DND-41 (cell line): ENCODE data around the gene CEBPG.

Experiments used
- ATAC-seq: fragments of 200-7000 bp; cut with Tn5 transposase; 3 replicates; pipeline ENCODE4 v1.9.1; 2021; ENCODE audit warnings: low read depth; ENCODE audit not compliant: insufficient read depth
- DNase-seq: peaks from one replicate; pipeline ENCODE4 v3.0.0-alpha.2; 2020
- H2AFZ ChIP-seq: 2 replicates; pipeline ENCODE4 v1.6.0; 2012; ENCODE audit warnings: low read depth, low read length
- H3K27ac ChIP-seq: 2 replicates; pipeline ENCODE4 v1.5.1; 2012; ENCODE audit warnings: low read length, inconsistent platforms
- H3K27me3 ChIP-seq: fragments of 200-600 bp; sonication (generic); 2 replicates; pipeline ENCODE4 v1.6.0; 2012; ENCODE audit warnings: low read length, mild to moderate bottlenecking, inconsistent platforms; ENCODE audit not compliant: insufficient read depth, poor library complexity
- H3K36me3 ChIP-seq: 2 replicates; pipeline ENCODE4 v1.5.1; 2012; ENCODE audit warnings: low read length, inconsistent platforms; ENCODE audit not compliant: insufficient read depth
- H3K4me1 ChIP-seq: 2 replicates; pipeline ENCODE4 v1.5.1; 2012; ENCODE audit warnings: mild to moderate bottlenecking, low read length; ENCODE audit not compliant: insufficient read depth
- H3K4me2 ChIP-seq: 2 replicates; pipeline ENCODE4 v1.6.0; 2012; ENCODE audit warnings: mild to moderate bottlenecking, moderate library complexity, low read length, inconsistent platforms; ENCODE audit not compliant: insufficient read depth
- H3K4me3 ChIP-seq, 2 experiments: fragments of 200-600 bp in 1 of 2; shearing (Covaris generic) in 1 of 2; 2 replicates each; pipeline ENCODE4 v1.5.1; 2012 to 2016; ENCODE audit warnings: inconsistent platforms in 2 of 2, low read length in 2 of 2, mild to moderate bottlenecking in 2 of 2, low read depth in 1 of 2, moderate library complexity in 1 of 2
- H3K79me2 ChIP-seq: 2 replicates; pipeline ENCODE4 v1.6.0; 2012; ENCODE audit warnings: low read length, inconsistent platforms; ENCODE audit not compliant: insufficient read depth
- H3K9ac ChIP-seq: 2 replicates; pipeline ENCODE4 v1.6.0; 2012; ENCODE audit warnings: low read depth, mild to moderate bottlenecking, inconsistent platforms, low read length, moderate library complexity
- H3K9me3 ChIP-seq: 2 replicates; pipeline ENCODE4 v1.5.1; 2012; ENCODE audit warnings: low read length, moderate library complexity, mild to moderate bottlenecking, inconsistent platforms; ENCODE audit not compliant: insufficient read depth, severe bottlenecking
- H4K20me1 ChIP-seq: 2 replicates; pipeline ENCODE4 v1.6.0; 2012; ENCODE audit warnings: low read length; ENCODE audit not compliant: insufficient read depth
- CTCF ChIP-seq: IDR thresholded peaks from 2 replicates; pipeline ENCODE4 v1.5.1; 2012; ENCODE audit warnings: borderline replicate concordance, low read length, moderate library complexity, mild to moderate bottlenecking; ENCODE audit not compliant: poor library complexity, severe bottlenecking; ENCODE audit errors: extremely low read depth
- EZH2 ChIP-seq: IDR thresholded peaks from 3 replicates; pipeline ENCODE4 v1.6.1; 2012; ENCODE audit warnings: borderline replicate concordance, low read depth, mild to moderate bottlenecking, moderate library complexity, low read length, inconsistent platforms; ENCODE audit not compliant: severe bottlenecking

CEBPG gene

GRCh38 chr19:33419788-33420130 lies 46.2 kb downstream of the CEBPG start:
- peaks cover 16% of the 10 kb centered on the region; the same call in 1 of the 2 replicates for H4K20me1 ChIP-seq
- no peak for TF ChIP-seq EZH2
- no peaks in the 10 kb centered on the region for H3K4me1 ChIP-seq
- no peak overlapping the region for H2AFZ ChIP-seq
- no peaks in the 10 kb centered on the region for H3K9me3 ChIP-seq
- DNase-seq (no peak), ATAC-seq (no peak)
- H3K79me2 ChIP-seq: no peaks in the 10 kb centered on the region
- no peak overlapping the region for H3K27ac ChIP-seq
- H3K4me3 ChIP-seq: no peak overlapping the region
- H3K36me3 ChIP-seq: no peaks in the 10 kb centered on the region
- H3K27me3 ChIP-seq: no peaks in the 10 kb centered on the region
- no peak overlapping the region for H3K9ac ChIP-seq
- H3K4me2 ChIP-seq: no peak overlapping the region

GRCh38 chr19:33420821-33421220 lies 47.3 kb downstream of the CEBPG start:
- H3K27me3 ChIP-seq: no peaks in the 10 kb centered on the region

GRCh38 chr19:33421368-33421767 lies 47.9 kb downstream of the CEBPG start:
- TF ChIP-seq EZH2 (no peak), CTCF (no peak)
- Histone ChIP-seq H3K36me3 (no peaks in the 10 kb centered on the region), H3K4me1 (no peaks in the 10 kb centered on the region), H3K9ac (no peak overlapping the region), H2AFZ (no peak overlapping the region), H4K20me1 (peaks cover 8% of the 10 kb centered on the region; the same call in 1 of the 2 replicates), H3K9me3 (no peaks in the 10 kb centered on the region), H3K4me2 (no peak overlapping the region), H3K79me2 (no peaks in the 10 kb centered on the region), H3K4me3 (no peak overlapping the region), H3K27me3 (no peaks in the 10 kb centered on the region), H3K27ac (no peak overlapping the region)
- ATAC-seq (no peak), DNase-seq (no peak)

More at GRCh38 chr19:33420821-33421220, 47.3 kb downstream of the CEBPG start:
- H3K4me2 ChIP-seq: no peak overlapping the region
- no peak overlapping the region for H3K9ac ChIP-seq
- no peak overlapping the region for H3K27ac ChIP-seq
- DNase-seq (no peak), ATAC-seq (no peak)
- no peaks in the 10 kb centered on the region for H3K79me2 ChIP-seq
- TF ChIP-seq EZH2 (no peak), CTCF (no peak)
- no peak overlapping the region for H2AFZ ChIP-seq
- H3K9me3 ChIP-seq: no peaks in the 10 kb centered on the region
- peaks cover 12% of the 10 kb centered on the region; the same call in 1 of the 2 replicates for H4K20me1 ChIP-seq
- no peaks in the 10 kb centered on the region for H3K4me1 ChIP-seq
- H3K4me3 ChIP-seq: no peak overlapping the region
- no peaks in the 10 kb centered on the region for H3K36me3 ChIP-seq

GRCh38 chr19:33422369-33423180 lies 49.1 kb downstream of the CEBPG start:
- no peaks in the 10 kb centered on the region for H3K9me3 ChIP-seq
- TF ChIP-seq CTCF (no peak), EZH2 (no peak)
- no peaks in the 10 kb centered on the region for H3K36me3 ChIP-seq
- no peaks in the 10 kb centered on the region for H3K79me2 ChIP-seq
- no peaks in the 10 kb centered on the region for H3K4me1 ChIP-seq
- H2AFZ ChIP-seq: no peak overlapping the region
- no peak overlapping the region for H3K4me2 ChIP-seq
- peaks cover 14% of the 10 kb centered on the region; the same call in 1 of the 2 replicates for H4K20me1 ChIP-seq
- H3K27ac ChIP-seq: no peak overlapping the region
- DNase-seq (no peak), ATAC-seq (no peak)
- no peak overlapping the region for H3K4me3 ChIP-seq
- no peaks in the 10 kb centered on the region for H3K27me3 ChIP-seq
- H3K9ac ChIP-seq: no peak overlapping the region
